PC-3 (cell line): Measurements from ENCODE around the gene GABARAPL2.

Experiments
- CTCF ChIP-seq: fragments of 300-600 bp; sonication (generic); conservative IDR thresholded peaks from 2 replicates; pipeline ENCODE4 v1.5.1; 2017; ENCODE audit warnings: antibody characterized with exemption, low read depth, mild to moderate bottlenecking, low read length
- EZH2 ChIP-seq: fragments of 300-600 bp; sonication (generic); IDR thresholded peaks from one replicate; pipeline ENCODE4 v1.6.1; 2017; ENCODE audit warnings: antibody characterized with exemption, mild to moderate bottlenecking, low read length; ENCODE audit not compliant: unreplicated experiment
- EZH2phosphoT487 ChIP-seq: fragments of 300-600 bp; sonication (generic); IDR thresholded peaks from 2 replicates; pipeline ENCODE4 v1.6.1; 2018; ENCODE audit warnings: mild to moderate bottlenecking, antibody characterized with exemption, low read length, borderline replicate concordance

GRCh38 chr16:75532142-75532765 is 33.9 kb upstream of the GABARAPL2 start:
- TF ChIP-seq CTCF (no peak), EZH2phosphoT487 (no peak), EZH2 (no peak)
